Inflammatory macrophage (primary cell): ENCODE measurements around the gene PEA15.

ENCODE experiments used
- DNase-seq, 2 donors: peaks; one replicate each; pipeline ENCODE4 v3.0.0-alpha.2; 2020 to 2022
- total RNA-seq, 18 experiments: gene quantifications; one replicate each; lab custom pipeline; 2026; ENCODE audit warnings: mixed read lengths in 6 of 18, inconsistent platforms in 2 of 18; lab: John Stamatoyannopoulos, UW

Gene PEA15
- 187 to 556 (median 263) reads per million in 18 experiments for total RNA-seq

GRCh38 chr1:160205242-160206035 is at the start of gene PEA15:
PEA15 (plus strand) TSS chr1:160205384; CDS start chr1:160211545, 6,161 bp downstream.
- peak; percentile 44 to 59 for DNase-seq

GRCh38 chr1:160156361-160156760 is 48.8 kb upstream of the PEA15 start:
- no peak for DNase-seq

- no peak for DNase-seq
Observed at GRCh38 chr1:160157174-160157573, 48.0 kb upstream of the PEA15 start.

- DNase-seq, result no peak
Observed at GRCh38 chr1:160158031-160158430, 47.2 kb upstream of the PEA15 start.

- DNase-seq, result no peak
Observed at GRCh38 chr1:160158534-160158933, 46.6 kb upstream of the PEA15 start.

GRCh38 chr1:160159846-160160245 is 45.3 kb upstream of the PEA15 start:
- DNase-seq, result no peak

GRCh38 chr1:160161965-160162705 is 43.0 kb upstream of the PEA15 start:
- DNase-seq, result peak; percentile 31 to 67

- DNase-seq, result peak; percentile 66 to 69
Observed at GRCh38 chr1:160162931-160163330, 42.3 kb upstream of the PEA15 start.

- DNase-seq, result peak; percentile 23 to 42
Observed at GRCh38 chr1:160163615-160164014, 41.6 kb upstream of the PEA15 start.

GRCh38 chr1:160164121-160164520 is 41.1 kb upstream of the PEA15 start:
- no peak for DNase-seq

GRCh38 chr1:160166166-160166868 is 38.9 kb upstream of the PEA15 start:
- DNase-seq, result peak; percentile 77 to 88

GRCh38 chr1:160167056-160167455 is 38.1 kb upstream of the PEA15 start:
- no peak for DNase-seq

- DNase-seq, result peak; percentile 15 to 24
Observed at GRCh38 chr1:160167580-160167979, 37.6 kb upstream of the PEA15 start.

- DNase-seq, result peak in 1 of 2 donors; percentile 14
Observed at GRCh38 chr1:160168016-160168415, 37.2 kb upstream of the PEA15 start.

GRCh38 chr1:160168609-160169369 is 36.4 kb upstream of the PEA15 start:
- DNase-seq, result no peak

- peak; percentile 34 to 37 for DNase-seq
Observed at GRCh38 chr1:160169553-160170399, 35.4 kb upstream of the PEA15 start.

GRCh38 chr1:160171354-160171753 is 33.8 kb upstream of the PEA15 start:
- DNase-seq, result no peak

GRCh38 chr1:160171980-160172379 is 33.2 kb upstream of the PEA15 start:
- DNase-seq, result no peak

- DNase-seq, result no peak
Observed at GRCh38 chr1:160177231-160177630, 28.0 kb upstream of the PEA15 start.

GRCh38 chr1:160177667-160178066 is 27.5 kb upstream of the PEA15 start:
- DNase-seq, result no peak

GRCh38 chr1:160178731-160179130 is 26.5 kb upstream of the PEA15 start:
- DNase-seq, result peak in 1 of 2 donors; percentile 32
